MCF 10A (cell line): Measurements from ENCODE around the gene TOP2A. TPM values are rescaled to one million over a fixed set of nuclear protein-coding genes. Genes with fewer than 3 reads are reported as not detected.

Experiments
- Bru-seq: library from RNA; stranded (reverse); fragments of 400-500 nt; gene quantifications from one replicate; lab custom pipeline; 2021; lab: Mats Ljungman, UMichigan
- BruChase-seq, 2 experiments: library from RNA; stranded (reverse); fragments of 400-500 nt; gene quantifications; one replicate each; lab custom pipeline; 2021; lab: Mats Ljungman, UMichigan
- BruUV-seq: library from RNA; stranded (reverse); fragments of 400-500 nt; replicated peaks from 2 replicates; lab custom pipeline; 2021; lab: Mats Ljungman, UMichigan
- CTCF ChIA-PET: fragments of 300-600 bp; sonication (Branson Sonifier 250); formaldehyde crosslinking; extraction: SDS; loops from one replicate; lab custom pipeline; 2021; ENCODE audit warnings: antibody characterized with exemption, inconsistent platforms; lab: Yijun Ruan, JAX
- POLR2A ChIA-PET: fragments of 300-600, 350-650 bp; sonication (Branson Sonifier 250); formaldehyde crosslinking; extraction: SDS; loops from one replicate; lab custom pipeline; 2020; ENCODE audit warnings: antibody characterized with exemption, inconsistent platforms; lab: Yijun Ruan, JAX
- DNase-seq: peaks from one replicate; pipeline ENCODE4 v3.0.0-alpha.2; 2018; ENCODE audit not compliant: unreplicated experiment
- H3K27ac Mint-ChIP-seq: one replicate; pipeline ENCODE4 v1.8.0; 2022; ENCODE audit warnings: mild to moderate bottlenecking, low read depth, mixed read lengths; ENCODE audit not compliant: unreplicated experiment
- H3K27me3 Mint-ChIP-seq: one replicate; pipeline ENCODE4 v1.8.0; 2022; ENCODE audit warnings: mixed read lengths; ENCODE audit not compliant: insufficient read depth, unreplicated experiment
- H3K36me3 Mint-ChIP-seq: one replicate; pipeline ENCODE4 v1.8.0; 2022; ENCODE audit warnings: mild to moderate bottlenecking, moderate library complexity, mixed read lengths; ENCODE audit not compliant: insufficient read depth, unreplicated experiment
- H3K4me1 Mint-ChIP-seq: one replicate; pipeline ENCODE4 v1.8.0; 2022; ENCODE audit warnings: mixed read lengths; ENCODE audit not compliant: insufficient read depth, unreplicated experiment
- H3K4me3 Mint-ChIP-seq: one replicate; pipeline ENCODE4 v1.8.0; 2022; ENCODE audit warnings: mild to moderate bottlenecking, moderate library complexity, mixed read lengths; ENCODE audit not compliant: unreplicated experiment
- H3K9me3 Mint-ChIP-seq: one replicate; pipeline ENCODE4 v1.8.0; 2022; ENCODE audit warnings: mixed read lengths; ENCODE audit not compliant: unreplicated experiment
- CTCF ChIP-seq: fragments of 200-600 bp; IDR thresholded peaks from one replicate; pipeline ENCODE4 v1.8.0; 2022; ENCODE audit warnings: antibody characterized with exemption, mild to moderate bottlenecking; ENCODE audit not compliant: unreplicated experiment
- intact Hi-C: fragments of 100-400 bp; cut with micrococcal nuclease; formaldehyde crosslinking; loops from 2 replicates; pipeline ENCODE4 v1.14.1; 2022
- long read RNA-seq: library from polyadenylated mRNA; stranded (forward); transcript quantifications from one replicate; pipeline ENCODE4 v2.0.0, GENCODE V29; 2022
- total RNA-seq: library from RNA; stranded (reverse); gene quantifications from 2 replicates; pipeline ENCODE4 v1.2.3, GENCODE V29; 2022

Gene TOP2A
- total RNA-seq (100 and 151 TPM in 2 replicates), Bru-seq, nascent RNA (percentile 78 among the genes with signal in this experiment), BruChase-seq, experiment 1, labeled RNA remaining after a 6-hour chase (percentile 95 among the genes with signal in this experiment), BruChase-seq, experiment 2, labeled RNA remaining after a 2-hour chase (percentile 88 among the genes with signal in this experiment)
- long read RNA-seq, full-length matches to known transcripts, result 189 of 283 reads
- long read RNA-seq, partial matches to known transcripts, result 58 of 283 reads
- long read RNA-seq, other reads (novel, unspliced or antisense), result 36 of 283 reads

GRCh38 chr17:40417609-40418427 is at the start of gene TOP2A:
TSS of gene TOP2A (minus strand) at chr17:40417896. CDS start at chr17:40417791, 105 bp downstream.
- ChIA-PET CTCF (interaction anchor here (0.5 to 3.8 kb wide), 13 partner anchors 16 to 1526 kb away, joined by 3 to 23 read pairs (median 3); no protein-coding TSS in a partner anchor), POLR2A (interaction anchor here (0.6 to 2.9 kb wide), 23 partner anchors 19 to 504 kb away, joined by 3 to 15 read pairs (median 5); partner anchors contain the start of genes CDC6 and TNS4)
- peak; percentile 100 for DNase-seq
- no TSS peak for BruUV-seq
- intact Hi-C loops, result loop anchor here (2.0 to 5.0 kb wide), 2 partner anchors 59 to 116 kb away; no protein-coding TSS in a partner anchor
- Mint-ChIP-seq H3K4me1 (peaks cover 8% of the 10 kb centered on the region), H3K4me3 (peak within 1 kb of the TSS; percentile 96), H3K36me3 (peaks cover 7% of the 10 kb centered on the region), H3K27me3 (no peaks in the 10 kb centered on the region), H3K27ac (peak within 1 kb of the TSS; percentile 82), H3K9me3 (no peaks in the 10 kb centered on the region)
- TF ChIP-seq CTCF, result no peak

- intact Hi-C loops, result no loop called here
- Mint-ChIP-seq H3K4me3 (no peak overlapping the region), H3K27ac (no peak overlapping the region), H3K4me1 (peaks cover 14% of the 10 kb centered on the region), H3K9me3 (no peaks in the 10 kb centered on the region), H3K36me3 (peaks cover 52% of the 10 kb centered on the region), H3K27me3 (no peaks in the 10 kb centered on the region)
- POLR2A ChIA-PET, result interaction anchor here (0.6 to 21.4 kb wide), 5 partner anchors 9 to 92 kb away, joined by 3 to 472 read pairs (median 8); no protein-coding TSS in a partner anchor
- CTCF ChIA-PET, result interaction anchor here (0.6 to 0.7 kb wide), 2 partner anchors 27 to 173 kb away, joined by 3 to 4 read pairs; no protein-coding TSS in a partner anchor
- no peak for TF ChIP-seq CTCF
- BruUV-seq, result no TSS peak
- DNase-seq, result no peak
Measured at GRCh38 chr17:40467281-40467867, 49.7 kb upstream of the TOP2A start.

GRCh38 chr17:40466298-40466971 is 48.7 kb upstream of the TOP2A start:
- H3K4me1 Mint-ChIP-seq, result peaks cover 5% of the 10 kb centered on the region
- H3K36me3 Mint-ChIP-seq, result peaks cover 48% of the 10 kb centered on the region
- no peak for TF ChIP-seq CTCF
- H3K9me3 Mint-ChIP-seq, result no peaks in the 10 kb centered on the region
- no peak overlapping the region for H3K27ac Mint-ChIP-seq
- BruUV-seq, result no TSS peak
- intact Hi-C loops, result no loop called here
- POLR2A ChIA-PET, result interaction anchor here (0.6 to 8.4 kb wide), 6 partner anchors 9 to 196 kb away, joined by 3 to 79 read pairs (median 3); no protein-coding TSS in a partner anchor
- DNase-seq, result no peak
- CTCF ChIA-PET, result no interaction called here
- H3K27me3 Mint-ChIP-seq, result no peaks in the 10 kb centered on the region
- H3K4me3 Mint-ChIP-seq, result no peak overlapping the region
